Sigmoid colon (tissue), 7 donors: ENCODE results near the gene RBM48. TPM values are rescaled to one million over a fixed set of nuclear protein-coding genes. Genes with fewer than 3 reads are reported as not detected.

ENCODE experiments used
- DNase-seq: peaks from one replicate; pipeline ENCODE4 v3.0.0-alpha.2; 2019
- H3K27ac ChIP-seq, 4 donors: fragments of 200-600 bp; sonication (generic); one replicate each; pipeline ENCODE4 v1.5.1; 2016 to 2019; ENCODE audit warnings: mild to moderate bottlenecking in 1 of 4
- H3K27me3 ChIP-seq, 3 donors: fragments of 200-600 bp; sonication (generic); one replicate each; pipeline ENCODE4 v1.5.1; 2019; ENCODE audit warnings: mild to moderate bottlenecking in 1 of 3
- H3K36me3 ChIP-seq, 4 donors: fragments of 200-600 bp; sonication (generic); one replicate each; pipeline ENCODE4 v1.5.1; 2016 to 2019
- H3K4me1 ChIP-seq, 4 donors: fragments of 200-600 bp; sonication (generic); one replicate each; pipeline ENCODE4 v1.5.1; 2017 to 2019
- H3K4me3 ChIP-seq, 4 donors: fragments of 200-600 bp; sonication (generic); one replicate each; pipeline ENCODE4 v1.5.1; 2017 to 2019; ENCODE audit warnings: mild to moderate bottlenecking in 2 of 4, moderate library complexity in 1 of 4
- H3K9me3 ChIP-seq, 4 donors: fragments of 200-600 bp in 3 of 4; sonication (generic) in 3 of 4; one replicate each; pipeline versions ENCODE4 v1.5.1 to v1.6.1; 2013 to 2019
- CTCF ChIP-seq, 4 experiments: fragments of 450-650 bp in 3 of 4; fragments of 200-600 bp in 1 of 4; IDR thresholded peaks; one replicate each; pipeline ENCODE4 v1.5.1; 2016 to 2019; ENCODE audit warnings: antibody characterized with exemption in 4 of 4, mild to moderate bottlenecking in 3 of 4, moderate library complexity in 2 of 4
- EP300 ChIP-seq, 4 donors: sonication (generic); formaldehyde crosslinking; IDR thresholded peaks; one replicate each; pipeline ENCODE4 v1.6.1; 2017; ENCODE audit warnings: antibody characterized with exemption in 4 of 4
- POLR2A ChIP-seq, 2 donors: fragments of 450-650 bp; IDR thresholded peaks; one replicate each; pipeline ENCODE4 v1.6.1; 2016; ENCODE audit warnings: antibody characterized with exemption in 2 of 2, mild to moderate bottlenecking in 2 of 2, moderate library complexity in 2 of 2
- POLR2AphosphoS5 ChIP-seq, 4 donors: sonication (generic); formaldehyde crosslinking; IDR thresholded peaks; one replicate each; pipeline ENCODE4 v1.6.1; 2017; ENCODE audit warnings: antibody characterized with exemption in 4 of 4
- WGBS, 2 donors: extraction: QIAGEN DNeasy Blood & Tissue Kit; methylation state at CpG; one replicate each; pipeline ENCODE4 v1.1.7; 2013; 5-methylcytosine and 5-hydroxymethylcytosine counted together
- intact Hi-C: fragments of 100-400 bp; cut with DNase I; formaldehyde crosslinking; loops from one replicate; pipeline ENCODE4 v1.15.1; 2023
- polyA plus RNA-seq, 3 donors: library from polyadenylated mRNA; stranded (reverse); fragments of 200-250 nt; gene quantifications; one replicate each; pipeline ENCODE4 v1.2.3, GENCODE V29; 2013
- total RNA-seq, 4 donors: library from RNA; depleted of rRNA; stranded (reverse); fragments of >200 nt; gene quantifications; one replicate each; pipeline ENCODE4 v1.1.0, GENCODE V29; 2016
- donor health status: healthy with polysubstance abuse.
- donor health status: Bipolar disorder and iron deficiency.
- donor health status: healthy.

RBM48 gene
- total and polyA plus RNA-seq, 7 donors = 6.0 to 20.4 (median 7.5) TPM

DNA sequence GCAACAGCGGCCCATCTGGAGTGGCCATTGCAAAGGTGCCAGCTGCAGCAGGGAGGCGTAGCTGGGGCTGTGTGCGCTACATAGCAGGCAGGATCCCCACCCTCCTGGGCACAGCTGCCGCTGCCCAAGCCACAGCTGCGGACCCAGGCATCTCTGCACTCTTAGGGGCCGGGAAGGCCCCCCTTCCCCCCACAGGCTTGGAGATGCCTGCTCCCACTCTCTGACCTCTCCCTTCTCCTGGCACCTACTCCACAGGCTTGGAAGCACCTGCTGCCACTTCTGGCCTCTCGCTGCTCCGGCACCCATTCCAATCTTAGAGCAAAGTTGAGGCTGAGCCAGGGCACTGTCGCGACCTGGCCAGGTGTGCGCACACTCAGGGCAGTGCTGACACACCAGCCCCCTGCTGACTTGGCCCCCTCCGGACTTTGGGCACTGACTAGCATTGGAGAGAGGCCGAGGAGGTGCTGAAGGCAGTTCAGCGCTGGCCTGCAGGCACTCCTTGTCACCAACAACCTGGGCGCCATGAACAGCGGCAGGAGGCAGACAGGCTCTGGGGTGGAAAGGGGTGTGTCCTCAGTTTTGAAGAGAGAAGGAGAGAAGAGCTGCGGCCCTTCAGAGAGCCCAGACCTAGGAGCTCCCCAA, 18.4 kb downstream of the RBM48 start:
- 93 to 94% methylated on average over 17 of the region's 17 CpGs for WGBS, 2 donors
- Histone ChIP-seq H3K27me3 (no peaks in the 10 kb centered on the region), H3K4me1 (no peaks in the 10 kb centered on the region), H3K4me3 (no peak overlapping the region), H3K36me3 (no peaks in the 10 kb centered on the region), H3K9me3 (no peaks in the 10 kb centered on the region), H3K27ac (no peak overlapping the region)
- TF ChIP-seq POLR2AphosphoS5 (IDR thresholded peaks at IDR 0.05) (no peak), CTCF (IDR thresholded peaks at IDR 0.05) (no peak), POLR2A (IDR thresholded peaks at IDR 0.05) (no peak), EP300 (IDR thresholded peaks at IDR 0.05) (no peak)
- intact Hi-C loops = no loop called here
- DNase-seq = no peak

- no peak for TF ChIP-seq EP300 (IDR thresholded peaks at IDR 0.05)
- no peak for TF ChIP-seq POLR2A (IDR thresholded peaks at IDR 0.05)
- no peak for TF ChIP-seq CTCF (IDR thresholded peaks at IDR 0.05)
- no peak for TF ChIP-seq POLR2AphosphoS5 (IDR thresholded peaks at IDR 0.05)
- H3K9me3 ChIP-seq = no peaks in the 10 kb centered on the region
- no peaks in the 10 kb centered on the region for H3K4me1 ChIP-seq
- no peak overlapping the region for H3K27ac ChIP-seq
- intact Hi-C loops = no loop called here
- H3K36me3 ChIP-seq = no peaks in the 10 kb centered on the region
- no peak for DNase-seq
- no peak overlapping the region for H3K4me3 ChIP-seq
- WGBS, 2 donors = 94 to 95% methylated on average over 6 of the region's 6 CpGs
- H3K27me3 ChIP-seq = no peaks in the 10 kb centered on the region
These were observed 19.0 kb downstream of the RBM48 start for GRCh38 chr7:92547579-92547978.

DNA sequence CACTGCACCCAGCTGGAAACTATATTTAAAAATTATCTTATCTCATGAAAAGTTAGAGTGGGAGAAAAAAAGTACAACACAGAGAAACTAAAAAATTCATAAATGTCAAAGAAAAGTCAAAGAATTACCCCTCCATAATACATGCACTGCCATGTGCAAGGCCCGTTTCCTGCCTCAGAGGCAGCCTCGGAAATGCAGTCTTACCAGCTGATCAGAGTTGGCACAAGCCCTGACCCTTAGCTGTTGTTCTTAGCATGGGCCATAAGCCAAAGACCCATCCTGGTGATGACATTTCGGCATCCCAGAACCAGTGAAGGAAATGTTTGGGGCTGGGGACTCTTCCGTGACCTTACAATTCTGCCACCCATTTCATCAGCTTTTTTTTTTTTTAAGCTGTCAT, 21.6 kb downstream of the RBM48 start:
- TF ChIP-seq CTCF (IDR thresholded peaks at IDR 0.05) (no peak), POLR2AphosphoS5 (IDR thresholded peaks at IDR 0.05) (no peak), EP300 (IDR thresholded peaks at IDR 0.05) (no peak), POLR2A (IDR thresholded peaks at IDR 0.05) (no peak)
- no peaks in the 10 kb centered on the region for H3K36me3 ChIP-seq

DNA sequence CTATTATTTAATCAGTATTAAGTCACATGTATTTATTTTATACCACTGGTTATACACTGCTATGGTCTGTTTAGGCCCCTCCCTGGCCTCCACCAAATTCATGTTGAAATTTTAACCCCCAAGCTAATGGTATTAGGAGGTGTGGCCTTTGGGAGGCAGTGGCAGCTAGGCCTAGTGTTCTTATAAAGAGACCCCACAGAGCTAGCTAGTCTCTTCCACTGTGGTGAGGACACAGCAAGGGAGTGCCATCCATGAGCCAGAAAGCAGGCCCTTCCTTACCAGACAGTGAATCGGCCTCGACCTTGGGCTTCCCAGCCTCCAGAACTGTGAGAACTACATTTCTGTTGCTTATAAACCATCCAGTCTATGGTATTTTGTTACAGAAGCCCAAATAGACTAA, 28.7 kb downstream of the RBM48 start:
- Histone ChIP-seq H3K4me1 (no peaks in the 10 kb centered on the region), H3K27me3 (no peaks in the 10 kb centered on the region), H3K4me3 (no peak overlapping the region), H3K9me3 (no peaks in the 10 kb centered on the region), H3K36me3 (peaks cover 0 to 29% (median 4%) of the 10 kb centered on the region in 4 donors), H3K27ac (no peak overlapping the region)
- intact Hi-C loops = no loop called here
- no peak for DNase-seq
- 91 to 95% methylated on average over 2 of the region's 2 CpGs for WGBS, 2 donors
- no peak for TF ChIP-seq POLR2A (IDR thresholded peaks at IDR 0.05)
- no peak for TF ChIP-seq CTCF (IDR thresholded peaks at IDR 0.05)
- no peak for TF ChIP-seq POLR2AphosphoS5 (IDR thresholded peaks at IDR 0.05)
- no peak for TF ChIP-seq EP300 (IDR thresholded peaks at IDR 0.05)

More for the DNA sequence above, 21.6 kb downstream of the RBM48 start:
- Histone ChIP-seq H3K4me3 (no peak overlapping the region), H3K27me3 (no peaks in the 10 kb centered on the region), H3K27ac (no peak overlapping the region), H3K9me3 (no peaks in the 10 kb centered on the region), H3K4me1 (no peaks in the 10 kb centered on the region)
- DNase-seq = no peak
- WGBS, 2 donors = 83 to 84% methylated on average over 4 of the region's 4 CpGs
- intact Hi-C loops = no loop called here
